ENCODE measurements around the gene ABCC4. TPM values are rescaled to one million over a fixed set of nuclear protein-coding genes. Genes with fewer than 3 reads are reported as not detected.

ABCC4 gene, protein sequence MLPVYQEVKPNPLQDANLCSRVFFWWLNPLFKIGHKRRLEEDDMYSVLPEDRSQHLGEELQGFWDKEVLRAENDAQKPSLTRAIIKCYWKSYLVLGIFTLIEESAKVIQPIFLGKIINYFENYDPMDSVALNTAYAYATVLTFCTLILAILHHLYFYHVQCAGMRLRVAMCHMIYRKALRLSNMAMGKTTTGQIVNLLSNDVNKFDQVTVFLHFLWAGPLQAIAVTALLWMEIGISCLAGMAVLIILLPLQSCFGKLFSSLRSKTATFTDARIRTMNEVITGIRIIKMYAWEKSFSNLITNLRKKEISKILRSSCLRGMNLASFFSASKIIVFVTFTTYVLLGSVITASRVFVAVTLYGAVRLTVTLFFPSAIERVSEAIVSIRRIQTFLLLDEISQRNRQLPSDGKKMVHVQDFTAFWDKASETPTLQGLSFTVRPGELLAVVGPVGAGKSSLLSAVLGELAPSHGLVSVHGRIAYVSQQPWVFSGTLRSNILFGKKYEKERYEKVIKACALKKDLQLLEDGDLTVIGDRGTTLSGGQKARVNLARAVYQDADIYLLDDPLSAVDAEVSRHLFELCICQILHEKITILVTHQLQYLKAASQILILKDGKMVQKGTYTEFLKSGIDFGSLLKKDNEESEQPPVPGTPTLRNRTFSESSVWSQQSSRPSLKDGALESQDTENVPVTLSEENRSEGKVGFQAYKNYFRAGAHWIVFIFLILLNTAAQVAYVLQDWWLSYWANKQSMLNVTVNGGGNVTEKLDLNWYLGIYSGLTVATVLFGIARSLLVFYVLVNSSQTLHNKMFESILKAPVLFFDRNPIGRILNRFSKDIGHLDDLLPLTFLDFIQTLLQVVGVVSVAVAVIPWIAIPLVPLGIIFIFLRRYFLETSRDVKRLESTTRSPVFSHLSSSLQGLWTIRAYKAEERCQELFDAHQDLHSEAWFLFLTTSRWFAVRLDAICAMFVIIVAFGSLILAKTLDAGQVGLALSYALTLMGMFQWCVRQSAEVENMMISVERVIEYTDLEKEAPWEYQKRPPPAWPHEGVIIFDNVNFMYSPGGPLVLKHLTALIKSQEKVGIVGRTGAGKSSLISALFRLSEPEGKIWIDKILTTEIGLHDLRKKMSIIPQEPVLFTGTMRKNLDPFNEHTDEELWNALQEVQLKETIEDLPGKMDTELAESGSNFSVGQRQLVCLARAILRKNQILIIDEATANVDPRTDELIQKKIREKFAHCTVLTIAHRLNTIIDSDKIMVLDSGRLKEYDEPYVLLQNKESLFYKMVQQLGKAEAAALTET (N-terminal part only)
- total RNA-seq, result 7.6 and 10.0 TPM in 2 replicates

DNA sequence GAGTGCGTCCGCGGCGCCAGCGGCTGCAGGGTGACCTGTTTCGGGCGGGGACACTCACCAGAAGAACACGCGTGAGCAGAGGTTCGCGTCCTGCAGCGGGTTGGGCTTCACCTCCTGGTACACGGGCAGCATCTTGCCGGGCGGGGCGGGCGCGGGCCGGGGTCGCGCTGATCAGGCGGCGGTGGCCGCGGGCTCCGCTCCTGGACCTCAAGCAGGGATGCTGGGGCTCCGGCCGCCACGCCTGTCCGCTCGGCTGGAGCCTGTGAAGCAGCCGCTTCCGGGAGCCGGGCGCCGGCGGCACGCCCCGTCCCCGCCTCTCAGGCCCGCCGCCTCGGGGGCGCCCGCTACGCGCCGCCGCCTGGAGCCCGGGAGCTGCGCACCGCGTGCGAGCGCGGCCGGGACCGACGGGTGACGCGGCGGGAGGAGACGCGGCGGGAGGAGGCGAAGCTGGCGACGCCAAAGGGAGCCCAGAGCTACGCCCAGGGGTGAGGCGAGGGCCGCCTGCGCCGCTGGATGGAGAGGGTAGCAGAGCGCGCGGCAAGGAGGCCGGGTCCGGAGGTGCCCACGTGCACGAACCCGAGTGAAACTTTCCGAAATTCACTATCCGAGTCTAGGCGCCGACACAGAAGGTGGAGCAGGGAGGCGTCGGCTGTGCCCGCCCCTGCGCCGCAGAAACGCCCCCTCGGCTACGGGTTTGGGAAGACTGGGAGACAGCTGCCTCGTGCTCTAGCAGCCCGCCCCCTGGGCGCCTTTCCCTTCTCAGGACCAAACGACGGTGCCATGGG is at the start of gene ABCC4:
Gene ABCC4 (minus strand): TSS at position 269 of the 785 bp plus-strand sequence. CDS start 137 bp downstream, at position 132.

